ENCODE results near the gene COX19.

COX19 gene

DNA sequence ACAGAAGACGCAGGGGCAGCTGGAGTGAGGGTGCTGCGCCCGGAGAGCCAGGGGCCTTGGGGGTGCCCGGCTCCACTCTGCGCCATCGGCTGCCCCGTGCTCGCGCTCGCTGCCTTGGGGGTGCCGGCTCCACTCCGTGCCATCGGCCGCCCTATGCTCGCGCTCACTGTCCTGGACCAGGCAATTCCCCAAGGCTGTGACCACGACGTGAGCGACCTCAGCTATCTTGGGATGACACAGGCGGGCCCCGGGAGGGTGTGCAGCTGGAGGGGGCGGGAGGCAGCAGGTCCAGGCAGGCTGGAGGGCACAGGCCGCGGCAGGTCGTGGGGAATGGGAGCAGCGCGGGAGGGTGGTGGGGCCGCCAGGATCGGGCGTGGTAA is 37.4 kb upstream of the COX19 start:
- H3K4me1 ChIP-seq (ENCODE audit: control insufficient read depth in 1 of 2, insufficient read depth in 1 of 2, low read depth in 1 of 2, low read length in 1 of 2) = no peaks in the 10 kb centered on the region
- H3K9me3 ChIP-seq = no peaks in the 10 kb centered on the region
- TF ChIP-seq CTCF (IDR thresholded peaks at IDR 0.05) = no peak
- no peak overlapping the region for H3K27ac ChIP-seq
- no peaks in the 10 kb centered on the region for H3K27me3 ChIP-seq
- no peaks in the 10 kb centered on the region for H3K36me3 ChIP-seq
- no peak overlapping the region for H3K4me3 ChIP-seq (ENCODE audit: low read depth in 1 of 2, low read length in 1 of 2)

GRCh38 chr7:1012004-1012715 is 36.8 kb upstream of the COX19 start:
- H3K4me1 ChIP-seq (ENCODE audit: control insufficient read depth in 1 of 2, insufficient read depth in 1 of 2, low read depth in 1 of 2, low read length in 1 of 2) = no peaks in the 10 kb centered on the region
- no peak for TF ChIP-seq CTCF (IDR thresholded peaks at IDR 0.05)
- no peaks in the 10 kb centered on the region for H3K27me3 ChIP-seq
- no peaks in the 10 kb centered on the region for H3K36me3 ChIP-seq
- no peak overlapping the region for H3K27ac ChIP-seq
- no peak overlapping the region for H3K4me3 ChIP-seq (ENCODE audit: low read depth in 1 of 2, low read length in 1 of 2)
- no peaks in the 10 kb centered on the region for H3K9me3 ChIP-seq

DNA sequence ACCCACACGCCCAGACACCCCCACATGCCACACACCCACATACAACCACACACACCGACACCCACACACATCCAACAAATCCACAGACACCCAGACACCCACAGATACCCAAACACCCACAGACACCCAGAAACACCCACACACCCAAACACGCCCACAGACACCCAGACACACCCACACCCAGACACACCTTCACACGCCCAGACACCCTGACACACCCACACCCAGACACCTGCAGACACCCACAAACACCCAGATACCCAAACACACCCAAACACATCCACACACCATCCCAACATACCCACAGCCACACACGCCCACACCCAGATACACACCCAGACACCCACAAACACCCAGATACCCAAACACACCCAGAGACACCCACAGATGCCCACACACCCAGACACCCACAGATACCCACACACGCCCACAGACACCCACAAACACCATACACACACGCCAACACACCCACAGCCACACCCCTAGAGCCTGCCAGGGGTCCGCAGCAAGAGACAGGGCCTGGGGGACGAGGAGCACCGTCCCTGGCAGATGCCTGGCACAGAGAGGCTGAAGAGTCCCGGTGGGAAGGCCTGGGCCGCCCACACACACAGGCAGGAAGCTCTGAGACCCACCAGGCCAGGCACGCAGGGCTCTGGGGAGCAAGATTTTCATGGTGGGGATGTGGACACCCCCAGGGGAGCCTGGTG is 36.1 kb upstream of the COX19 start:
- no peak for TF ChIP-seq CTCF (IDR thresholded peaks at IDR 0.05)
- no peaks in the 10 kb centered on the region for H3K36me3 ChIP-seq
- H3K4me1 ChIP-seq (ENCODE audit: control insufficient read depth in 1 of 2, insufficient read depth in 1 of 2, low read depth in 1 of 2, low read length in 1 of 2) = no peaks in the 10 kb centered on the region
- H3K27ac ChIP-seq = no peak overlapping the region
- H3K4me3 ChIP-seq (ENCODE audit: low read depth in 1 of 2, low read length in 1 of 2) = no peak overlapping the region
- no peaks in the 10 kb centered on the region for H3K27me3 ChIP-seq
- H3K9me3 ChIP-seq = no peaks in the 10 kb centered on the region

- Histone ChIP-seq H3K27me3 (no peaks in the 10 kb centered on the region), H3K27ac (no peak overlapping the region), H3K4me1 (ENCODE audit: control insufficient read depth in 1 of 2, insufficient read depth in 1 of 2, low read depth in 1 of 2, low read length in 1 of 2) (no peaks in the 10 kb centered on the region), H3K36me3 (no peaks in the 10 kb centered on the region), H3K9me3 (no peaks in the 10 kb centered on the region), H3K4me3 (ENCODE audit: low read depth in 1 of 2, low read length in 1 of 2) (no peak overlapping the region)
- TF ChIP-seq CTCF (IDR thresholded peaks at IDR 0.05) = no peak
Measured at GRCh38 chr7:1010226-1010625, 34.9 kb upstream of the COX19 start.

- H3K9me3 ChIP-seq = no peaks in the 10 kb centered on the region
- H3K4me3 ChIP-seq (ENCODE audit: low read depth in 1 of 2, low read length in 1 of 2) = no peak overlapping the region
- no peaks in the 10 kb centered on the region for H3K36me3 ChIP-seq
- H3K27me3 ChIP-seq = no peaks in the 10 kb centered on the region
- no peaks in the 10 kb centered on the region for H3K4me1 ChIP-seq (ENCODE audit: control insufficient read depth in 1 of 2, insufficient read depth in 1 of 2, low read depth in 1 of 2, low read length in 1 of 2)
- TF ChIP-seq CTCF (IDR thresholded peaks at IDR 0.05) = no peak
- no peak overlapping the region for H3K27ac ChIP-seq
Measured at GRCh38 chr7:1009747-1010146, 34.4 kb upstream of the COX19 start.
